Neural progenitor cell (in vitro differentiated cells): ENCODE measurements around the gene OGDHL. TPM values are rescaled to one million over a fixed set of nuclear protein-coding genes. Genes with fewer than 3 reads are reported as not detected.
A peak's percentile ranks its signal among the peaks of the same experiment; 100 is the strongest.

Experiments used
- DNase-seq: peaks from one replicate; pipeline ENCODE4 v3.0.0-alpha.2; 2016; ENCODE audit warnings: low spot score
- H2AFZ ChIP-seq: fragments of 200-600 bp; sonication (generic); replicated peaks from 2 replicates; pipeline ENCODE4 v1.6.1; 2016; ENCODE audit warnings: antibody characterized with exemption
- H3F3A ChIP-seq: fragments of 200-600 bp; sonication (generic); 2 replicates; pipeline ENCODE4 v1.6.1; 2016; ENCODE audit warnings: antibody characterized with exemption, low read depth
- H3K27ac ChIP-seq: fragments of 200-600 bp; sonication (generic); 2 replicates; pipeline ENCODE4 v1.5.1; 2016; ENCODE audit warnings: mild to moderate bottlenecking
- H3K27me3 ChIP-seq: fragments of 200-600 bp; sonication (generic); 2 replicates; pipeline ENCODE4 v1.6.1; 2016; ENCODE audit warnings: mild to moderate bottlenecking, moderate library complexity
- H3K36me3 ChIP-seq: fragments of 200-600 bp; sonication (generic); 2 replicates; pipeline ENCODE4 v1.5.1; 2016
- H3K4me1 ChIP-seq: fragments of 200-600 bp; sonication (generic); 2 replicates; pipeline ENCODE4 v1.6.1; 2016; ENCODE audit warnings: mixed run types
- H3K4me2 ChIP-seq: fragments of 200-600 bp; sonication (generic); 2 replicates; pipeline ENCODE4 v1.6.1; 2016
- H3K4me3 ChIP-seq: fragments of 200-600 bp; sonication (generic); 2 replicates; pipeline ENCODE4 v1.5.1; 2016
- H3K79me2 ChIP-seq: fragments of 200-600 bp; sonication (generic); 2 replicates; pipeline ENCODE4 v1.6.1; 2016; ENCODE audit warnings: low read depth
- H3K9ac ChIP-seq: fragments of 200-600 bp; sonication (generic); 2 replicates; pipeline ENCODE4 v1.6.1; 2016
- H3K9me3 ChIP-seq: fragments of 200-600 bp; sonication (generic); 2 replicates; pipeline ENCODE4 v1.5.1; 2016; ENCODE audit warnings: low read depth
- H4K20me1 ChIP-seq: fragments of 200-600 bp; sonication (generic); 2 replicates; pipeline ENCODE4 v1.6.1; 2016; ENCODE audit warnings: low read depth
- H3K27ac Mint-ChIP-seq: 3 replicates; pipeline ENCODE4 v1.8.0; 2021; ENCODE audit warnings: mixed read lengths
- H3K27me3 Mint-ChIP-seq: 2 replicates; pipeline ENCODE4 v1.8.0; 2022; ENCODE audit warnings: low read depth, mild to moderate bottlenecking, inconsistent platforms, moderate library complexity, mixed read lengths; ENCODE audit not compliant: insufficient read depth
- H3K36me3 Mint-ChIP-seq: 3 replicates; pipeline ENCODE4 v1.8.0; 2021; ENCODE audit warnings: mixed read lengths
- H3K4me1 Mint-ChIP-seq: 3 replicates; pipeline ENCODE4 v1.8.0; 2021; ENCODE audit warnings: mixed read lengths
- H3K4me3 Mint-ChIP-seq: 3 replicates; pipeline ENCODE4 v1.8.0; 2021; ENCODE audit warnings: mild to moderate bottlenecking, moderate library complexity, mixed read lengths
- H3K9me3 Mint-ChIP-seq: 3 replicates; pipeline ENCODE4 v1.8.0; 2020; ENCODE audit warnings: mixed read lengths
- EZH2 ChIP-seq: fragments of 200-600 bp; sonication (generic); IDR thresholded peaks from 2 replicates; pipeline ENCODE4 v1.6.1; 2017; ENCODE audit warnings: antibody characterized with exemption, mild to moderate bottlenecking, moderate library complexity
- EZH2phosphoT487 ChIP-seq: fragments of 200-600 bp; sonication (generic); IDR thresholded peaks from 2 replicates; pipeline ENCODE4 v1.6.1; 2017; ENCODE audit warnings: antibody characterized with exemption
- total RNA-seq: library from RNA; depleted of rRNA; stranded (reverse); fragments of >200 nt; gene quantifications from 2 replicates; pipeline ENCODE4 v1.2.3, GENCODE V29; 2015; ENCODE audit warnings: low replicate concordance
- TF ChIP-seq, protein P1 (sequence below): fragments of 200-600 bp; sonication (generic); IDR thresholded peaks from 2 replicates; pipeline ENCODE4 v1.5.1; 2017; ENCODE audit warnings: antibody characterized with exemption, mild to moderate bottlenecking

The OGDHL gene
- total RNA-seq, 1 donor from 2014 or later, result 0.34 TPM

DNA sequence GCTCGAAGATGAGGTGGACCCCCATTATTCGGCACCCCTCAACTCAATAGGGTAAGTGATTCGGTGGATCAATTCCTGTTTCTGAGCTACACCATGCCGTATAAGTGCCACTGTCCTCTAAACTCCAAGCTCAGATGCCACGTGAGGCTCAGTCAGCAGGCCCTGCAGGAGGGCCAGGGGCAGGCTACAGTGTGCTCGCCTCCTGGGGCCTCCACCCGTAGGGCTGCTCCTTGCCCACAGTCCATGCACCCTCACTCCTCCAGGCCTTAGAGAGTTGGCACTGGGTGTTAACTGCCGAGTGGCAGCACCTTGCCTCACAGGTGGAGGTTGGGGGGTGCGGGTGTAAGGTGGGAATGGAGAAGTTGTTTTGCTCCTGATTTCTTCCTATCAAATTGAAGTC, 70.5 kb downstream of the OGDHL start:
- Mint-ChIP-seq H3K27ac (no peak overlapping the region), H3K4me3 (no peak overlapping the region), H3K9me3 (peaks cover 8% of the 10 kb centered on the region), H3K27me3 (peaks cover 16% of the 10 kb centered on the region), H3K4me1 (peaks cover 31% of the 10 kb centered on the region), H3K36me3 (no peaks in the 10 kb centered on the region)
- DNase-seq, result no peak
- Histone ChIP-seq H3K36me3 (no peaks in the 10 kb centered on the region), H3K4me1 (peaks cover 11% of the 10 kb centered on the region), H3K4me3 (no peak overlapping the region), H3K27me3 (peaks cover 77% of the 10 kb centered on the region), H2AFZ (no peak overlapping the region), H3K27ac (no peak overlapping the region), H3K4me2 (no peak overlapping the region), H4K20me1 (no peaks in the 10 kb centered on the region), H3K9ac (no peak overlapping the region), H3K9me3 (no peaks in the 10 kb centered on the region), H3F3A (no peaks in the 10 kb centered on the region), H3K79me2 (no peaks in the 10 kb centered on the region)
- TF ChIP-seq EZH2phosphoT487 (no peak), EZH2 (no peak)
- TF ChIP-seq, protein P1, sequence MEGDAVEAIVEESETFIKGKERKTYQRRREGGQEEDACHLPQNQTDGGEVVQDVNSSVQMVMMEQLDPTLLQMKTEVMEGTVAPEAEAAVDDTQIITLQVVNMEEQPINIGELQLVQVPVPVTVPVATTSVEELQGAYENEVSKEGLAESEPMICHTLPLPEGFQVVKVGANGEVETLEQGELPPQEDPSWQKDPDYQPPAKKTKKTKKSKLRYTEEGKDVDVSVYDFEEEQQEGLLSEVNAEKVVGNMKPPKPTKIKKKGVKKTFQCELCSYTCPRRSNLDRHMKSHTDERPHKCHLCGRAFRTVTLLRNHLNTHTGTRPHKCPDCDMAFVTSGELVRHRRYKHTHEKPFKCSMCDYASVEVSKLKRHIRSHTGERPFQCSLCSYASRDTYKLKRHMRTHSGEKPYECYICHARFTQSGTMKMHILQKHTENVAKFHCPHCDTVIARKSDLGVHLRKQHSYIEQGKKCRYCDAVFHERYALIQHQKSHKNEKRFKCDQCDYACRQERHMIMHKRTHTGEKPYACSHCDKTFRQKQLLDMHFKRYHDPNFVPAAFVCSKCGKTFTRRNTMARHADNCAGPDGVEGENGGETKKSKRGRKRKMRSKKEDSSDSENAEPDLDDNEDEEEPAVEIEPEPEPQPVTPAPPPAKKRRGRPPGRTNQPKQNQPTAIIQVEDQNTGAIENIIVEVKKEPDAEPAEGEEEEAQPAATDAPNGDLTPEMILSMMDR, result no peak

DNA sequence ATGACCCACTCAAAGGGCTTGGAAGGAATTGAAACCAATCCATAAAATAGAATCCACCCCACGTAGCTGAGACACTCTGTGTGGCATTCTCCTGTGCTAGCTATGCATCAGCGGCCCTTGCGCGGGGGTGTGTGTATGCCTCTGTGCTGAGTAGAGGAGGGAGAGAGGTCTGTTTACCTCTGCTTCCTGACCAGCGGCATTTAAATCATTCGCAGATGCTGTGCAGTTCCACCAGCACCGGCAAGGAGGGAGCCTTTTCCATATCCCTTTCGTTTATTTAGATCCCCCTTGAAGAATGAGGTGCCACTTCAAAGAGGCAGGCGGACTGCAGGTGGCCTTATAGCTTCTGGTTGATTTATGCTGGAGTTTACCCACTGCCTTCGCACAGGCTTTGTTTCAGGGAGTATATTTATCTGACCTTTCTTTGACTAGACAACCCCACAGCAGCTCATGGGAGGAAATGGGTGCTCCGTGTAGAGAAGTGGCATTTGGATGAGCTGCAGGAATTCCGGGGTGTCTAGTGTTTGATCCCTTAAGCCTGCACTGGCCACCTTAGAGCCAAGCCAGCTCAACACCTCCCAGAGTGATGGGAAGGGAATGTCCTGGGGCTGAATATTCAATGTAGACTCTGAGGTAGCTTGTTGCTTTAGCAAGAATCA, 71.3 kb downstream of the OGDHL start:
- Histone ChIP-seq H3K4me3 (no peak overlapping the region), H3K27me3 (peaks cover 77% of the 10 kb centered on the region), H3K27ac (no peak overlapping the region), H3K4me2 (peak overlapping the region; percentile 24), H3K9me3 (no peaks in the 10 kb centered on the region), H2AFZ (no peak overlapping the region), H4K20me1 (no peaks in the 10 kb centered on the region), H3K4me1 (peaks cover 11% of the 10 kb centered on the region), H3K9ac (no peak overlapping the region), H3K79me2 (no peaks in the 10 kb centered on the region), H3F3A (no peaks in the 10 kb centered on the region), H3K36me3 (no peaks in the 10 kb centered on the region)
- peak; percentile 17 for DNase-seq
- Mint-ChIP-seq H3K4me3 (no peak overlapping the region), H3K27ac (no peak overlapping the region), H3K9me3 (peaks cover 8% of the 10 kb centered on the region), H3K4me1 (peaks cover 31% of the 10 kb centered on the region), H3K27me3 (peaks cover 16% of the 10 kb centered on the region), H3K36me3 (no peaks in the 10 kb centered on the region)
- no peak for TF ChIP-seq EZH2
- TF ChIP-seq EZH2phosphoT487, result no peak
- TF ChIP-seq, protein P1, result no peak

DNA sequence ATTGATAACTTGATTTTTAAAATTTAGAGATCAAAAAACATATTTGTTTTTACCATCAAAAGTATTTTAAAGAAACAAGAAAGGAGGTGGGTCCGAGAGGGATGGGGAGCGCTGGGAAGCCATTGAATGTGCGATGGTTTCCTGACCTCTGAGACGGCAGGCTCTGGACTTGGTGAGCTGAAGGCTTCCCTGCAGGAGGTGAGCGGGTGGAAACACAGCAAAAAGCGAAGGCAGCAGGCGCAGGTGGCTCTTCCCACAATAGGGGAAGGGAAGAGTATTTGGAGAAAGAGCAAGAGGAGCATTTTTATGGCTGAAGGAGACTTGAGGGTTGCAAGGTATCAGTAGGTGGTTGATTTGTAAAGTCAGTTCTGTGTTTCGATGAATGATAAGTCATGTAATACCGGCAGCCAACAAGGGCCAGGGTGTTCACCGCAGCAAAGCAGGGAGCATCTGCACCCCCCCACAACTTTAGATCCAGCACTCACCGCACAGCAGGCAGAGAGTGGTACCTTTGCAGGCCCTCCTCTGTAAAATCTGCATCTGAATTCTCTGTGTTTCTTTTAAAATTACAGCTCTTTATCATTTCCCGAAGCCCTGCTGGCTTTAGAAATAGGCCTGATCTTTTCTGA, 72.1 kb downstream of the OGDHL start:
- peak; percentile 42 for DNase-seq
- TF ChIP-seq, protein P1, result no peak
- TF ChIP-seq EZH2 (no peak), EZH2phosphoT487 (no peak)

More for the DNA sequence above, 72.1 kb downstream of the OGDHL start:
- no peaks in the 10 kb centered on the region for H4K20me1 ChIP-seq
- no peaks in the 10 kb centered on the region for H3K79me2 ChIP-seq
- no peaks in the 10 kb centered on the region for H3F3A ChIP-seq
- H2AFZ ChIP-seq, result no peak overlapping the region
- H3K4me1 ChIP-seq, result peaks cover 11% of the 10 kb centered on the region
- H3K36me3 Mint-ChIP-seq, result no peaks in the 10 kb centered on the region
- peaks cover 8% of the 10 kb centered on the region for H3K9me3 Mint-ChIP-seq
- peak overlapping the region; percentile 24 for H3K4me2 ChIP-seq
- no peak overlapping the region for H3K27ac Mint-ChIP-seq
- no peak overlapping the region for H3K9ac ChIP-seq
- no peak overlapping the region for H3K27ac ChIP-seq
- H3K27me3 ChIP-seq, result peaks cover 77% of the 10 kb centered on the region
- H3K4me1 Mint-ChIP-seq, result peaks cover 31% of the 10 kb centered on the region
- H3K27me3 Mint-ChIP-seq, result peaks cover 16% of the 10 kb centered on the region
- no peak overlapping the region for H3K4me3 ChIP-seq
- no peak overlapping the region for H3K4me3 Mint-ChIP-seq
- no peaks in the 10 kb centered on the region for H3K9me3 ChIP-seq
- no peaks in the 10 kb centered on the region for H3K36me3 ChIP-seq
